GM21737 (cell line): ENCODE data around the gene TPCN2.

Source experiments
- ATAC-seq: cut with Tn5 transposase; IDR thresholded peaks from one replicate; pipeline ENCODE4 v1.9.1; 2021; ENCODE audit warnings: mild to moderate bottlenecking, moderate library complexity; ENCODE audit not compliant: unreplicated experiment

The TPCN2 gene

GRCh38 chr11:69159150-69159852 is 110.6 kb downstream of the TPCN2 start:
- no peak for ATAC-seq

DNA sequence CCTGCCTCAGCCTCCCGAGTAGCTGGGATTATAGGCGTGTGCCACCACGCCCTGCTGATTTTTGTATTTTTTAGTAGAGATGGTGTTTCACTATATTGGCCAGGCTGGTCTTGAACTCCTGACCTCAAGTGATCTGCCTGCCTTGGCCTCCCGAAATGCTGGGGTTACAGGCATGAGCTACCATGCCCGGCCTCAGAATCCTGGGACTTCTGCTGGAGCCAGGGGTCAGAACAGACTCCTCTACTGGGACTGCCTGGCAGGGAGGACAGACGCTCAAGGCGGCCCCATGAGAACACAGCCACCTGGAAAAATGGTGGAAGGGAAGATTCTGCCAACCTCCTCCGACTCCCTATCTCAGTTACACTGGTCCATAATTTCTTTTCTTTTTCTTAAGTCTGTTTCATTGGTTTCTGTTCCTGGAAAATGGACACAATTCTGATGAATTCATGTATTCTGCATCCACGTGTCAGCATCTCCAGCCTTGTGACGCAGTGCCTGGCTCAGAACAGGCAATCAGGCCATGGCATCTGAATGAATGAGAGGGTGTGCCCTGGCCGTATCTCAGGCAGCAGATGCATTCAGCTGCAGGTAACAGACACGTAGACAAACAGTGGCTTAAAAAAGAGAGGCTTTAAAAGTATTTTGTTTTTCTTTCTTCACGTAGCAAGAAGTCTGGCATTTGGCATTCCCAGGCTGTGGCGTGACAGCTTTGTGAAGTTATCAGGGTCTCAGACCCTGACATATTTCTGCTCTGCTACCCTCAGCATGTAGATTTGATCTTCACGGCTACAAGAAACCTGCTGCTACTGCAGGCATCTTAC is 111.8 kb downstream of the TPCN2 start:
- ATAC-seq, result no peak

GRCh38 chr11:69161117-69161407 is 112.3 kb downstream of the TPCN2 start:
- no peak for ATAC-seq

DNA sequence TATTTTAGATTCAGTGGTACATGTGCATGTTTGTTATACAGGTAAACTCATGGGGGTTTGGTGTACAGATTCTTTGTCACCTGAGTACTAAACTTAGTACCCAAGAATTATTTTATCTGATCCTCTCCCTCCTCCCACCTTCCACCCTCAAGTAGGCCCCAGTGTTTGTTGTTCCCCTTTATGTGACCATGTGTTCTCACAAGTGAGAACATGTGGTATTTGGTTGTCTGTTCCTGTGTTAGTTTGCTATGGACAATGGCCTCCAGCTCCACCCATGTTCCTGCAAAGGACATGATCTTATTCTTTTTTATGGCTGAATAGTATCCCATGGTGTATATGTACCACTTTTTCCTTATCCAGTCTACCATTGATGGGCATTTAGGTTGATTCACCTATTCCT is 113.8 kb downstream of the TPCN2 start:
- ATAC-seq, result no peak

GRCh38 chr11:69163842-69164241 is 115.1 kb downstream of the TPCN2 start:
- no peak for ATAC-seq

DNA sequence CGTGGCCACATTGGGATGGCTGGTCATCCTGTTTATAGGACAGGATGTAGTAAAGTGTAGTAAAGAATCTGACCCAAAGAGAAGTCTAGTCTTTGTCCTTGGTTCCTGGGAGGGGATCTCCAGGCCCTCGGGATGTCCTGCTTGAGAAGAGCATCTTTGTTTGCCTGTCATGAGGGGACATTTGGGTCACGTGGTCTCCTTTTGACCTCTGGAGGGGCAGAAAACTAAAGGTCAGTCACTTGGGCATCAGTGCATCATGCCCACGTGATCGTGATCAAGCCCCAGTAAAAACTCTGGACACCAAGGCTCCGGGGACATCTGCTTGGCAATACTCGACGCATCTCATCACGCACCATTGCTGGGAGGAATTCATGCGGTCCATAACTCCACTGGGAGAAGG is 116.1 kb downstream of the TPCN2 start:
- no peak for ATAC-seq

DNA sequence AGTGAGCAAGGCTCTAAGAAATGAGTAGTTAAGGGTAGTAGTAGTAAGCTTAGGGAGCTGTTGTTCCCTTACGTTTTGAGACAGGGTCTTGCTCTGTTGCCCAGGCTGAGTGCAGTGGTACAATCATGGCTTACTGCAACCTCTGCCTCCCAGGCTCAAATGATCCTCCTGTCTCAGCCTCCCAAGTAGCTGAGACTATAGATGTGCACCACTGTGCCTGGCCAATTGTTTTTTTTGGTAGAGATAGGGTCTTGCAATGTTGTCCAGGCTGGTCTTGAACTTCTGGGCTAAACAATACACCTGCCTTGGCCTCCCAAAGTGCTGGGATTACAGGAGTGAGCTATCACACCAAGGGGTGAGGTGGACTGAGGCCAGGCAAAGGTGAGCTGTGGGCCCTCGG is 117.0 kb downstream of the TPCN2 start:
- no peak for ATAC-seq

- ATAC-seq, result peak; percentile 90
Observed at GRCh38 chr11:69166218-69167115, 117.7 kb downstream of the TPCN2 start.

GRCh38 chr11:69167130-69167915 is 118.6 kb downstream of the TPCN2 start:
- ATAC-seq, result no peak

GRCh38 chr11:69167916-69168691 is 119.4 kb downstream of the TPCN2 start:
- ATAC-seq, result no peak

GRCh38 chr11:69169479-69169878 is 120.7 kb downstream of the TPCN2 start:
- no peak for ATAC-seq

GRCh38 chr11:69170704-69171103 is 122.0 kb downstream of the TPCN2 start:
- ATAC-seq, result no peak

DNA sequence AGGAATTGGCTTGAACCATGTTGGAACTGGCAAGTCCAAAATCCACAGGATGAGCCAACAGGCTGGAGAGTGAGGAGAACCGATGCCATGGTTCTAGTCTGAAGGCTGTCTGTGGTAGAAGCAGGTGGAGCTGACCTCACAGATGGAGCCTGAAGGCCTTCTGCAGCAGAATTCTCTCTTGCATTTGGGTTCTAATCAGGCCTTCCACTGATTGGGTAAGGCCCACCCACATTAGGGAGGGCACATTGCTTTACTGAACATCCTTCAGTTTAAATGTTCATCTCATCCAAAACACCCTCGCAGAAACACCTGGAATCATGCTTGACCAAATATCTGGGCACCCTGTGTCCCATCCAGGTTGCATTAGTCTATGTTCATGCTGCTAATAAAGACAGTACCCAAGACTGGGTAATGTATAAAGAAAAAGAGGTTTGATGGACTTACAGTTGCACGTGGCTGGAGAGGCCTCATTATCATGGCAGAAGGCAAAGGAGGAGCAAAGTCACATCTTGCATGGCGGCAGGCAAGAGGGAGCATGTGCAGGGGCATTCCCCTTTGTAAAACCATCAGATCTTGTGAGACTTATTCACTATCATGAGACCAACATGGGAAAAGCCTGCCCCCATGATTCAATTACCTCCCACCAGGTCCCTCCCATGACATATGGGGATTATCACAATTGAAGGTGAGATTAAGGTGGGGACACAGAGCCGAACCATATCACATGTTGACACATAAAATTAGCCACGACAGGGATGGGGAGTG is 122.9 kb downstream of the TPCN2 start:
- no peak for ATAC-seq

DNA sequence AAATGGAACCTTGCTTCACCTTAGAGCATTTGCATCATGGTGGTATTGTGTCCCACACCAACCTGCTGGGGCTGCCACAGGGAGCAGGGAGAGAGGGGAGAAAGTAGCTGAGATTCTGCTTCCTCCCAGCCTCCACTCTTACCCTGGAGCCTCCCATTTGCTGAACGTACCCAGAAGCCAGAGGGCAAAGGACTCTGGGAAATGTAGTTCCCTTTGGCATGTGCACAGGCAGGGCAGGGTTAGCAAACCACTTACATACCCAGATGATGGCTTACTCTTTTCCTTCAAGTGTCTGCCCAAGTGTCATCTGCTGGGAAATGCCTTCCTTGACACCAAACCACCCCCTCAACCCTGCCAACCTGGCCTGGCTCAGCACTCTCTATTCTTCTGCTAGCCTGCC is 123.9 kb downstream of the TPCN2 start:
- ATAC-seq, result no peak

DNA sequence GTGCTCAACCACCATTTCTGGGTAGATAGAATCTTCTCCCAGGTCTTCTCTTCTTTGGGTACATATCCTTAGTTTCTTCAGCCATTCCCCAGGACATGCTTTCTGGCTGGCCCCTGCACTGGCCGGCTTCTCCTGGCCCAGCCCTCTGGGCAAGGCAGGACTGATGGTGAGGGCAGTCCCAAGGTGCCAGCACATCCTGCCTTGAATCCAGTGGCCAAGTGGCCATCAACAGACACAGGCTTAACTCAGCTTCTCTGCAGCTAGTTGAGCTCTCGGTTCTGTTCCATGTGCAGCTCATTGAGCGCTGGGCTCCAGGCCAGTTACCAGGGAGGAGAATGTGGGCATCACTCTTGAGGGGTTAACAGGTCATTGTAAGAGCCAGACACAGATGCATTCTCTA is 124.6 kb downstream of the TPCN2 start:
- ATAC-seq, result no peak

GRCh38 chr11:69173925-69174581 is 125.3 kb downstream of the TPCN2 start:
- ATAC-seq, result no peak

- no peak for ATAC-seq
Observed at GRCh38 chr11:69174841-69175240, 126.1 kb downstream of the TPCN2 start.

DNA sequence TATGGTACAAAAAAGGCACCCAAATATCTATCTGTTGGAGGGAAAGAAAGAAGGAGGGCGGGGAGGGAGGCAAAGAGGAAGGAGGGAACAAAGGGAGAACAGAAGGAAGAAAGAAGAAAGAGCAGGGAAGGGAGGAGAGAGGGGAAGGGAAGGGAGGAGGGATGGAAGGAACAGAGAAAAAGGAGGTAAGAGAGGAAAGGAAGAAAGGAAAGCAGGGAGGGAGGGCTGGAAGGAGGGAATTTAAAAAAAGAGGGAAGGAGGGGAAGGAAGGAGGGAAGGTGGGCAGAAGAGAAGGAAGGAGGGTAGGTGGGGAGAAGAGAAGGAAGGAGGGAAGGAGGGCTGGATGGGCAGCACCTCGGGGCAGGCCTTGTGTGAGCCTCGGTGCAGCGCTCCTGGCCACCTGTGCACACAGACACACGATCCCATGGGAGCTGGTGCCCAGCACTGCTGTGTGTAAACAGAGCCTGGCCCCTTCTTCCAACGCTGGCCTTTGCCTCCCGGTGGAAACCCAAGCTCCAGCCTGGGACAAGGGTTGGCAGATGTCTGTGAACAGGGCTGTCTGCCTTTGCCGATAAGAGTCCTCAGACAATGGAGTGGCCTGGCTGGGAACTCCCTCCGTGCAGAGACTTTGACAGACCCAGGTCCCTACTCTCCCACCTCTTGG is 130.2 kb downstream of the TPCN2 start:
- no peak for ATAC-seq
